ENCODE measurements around the gene SPATA31C1.

DNA sequence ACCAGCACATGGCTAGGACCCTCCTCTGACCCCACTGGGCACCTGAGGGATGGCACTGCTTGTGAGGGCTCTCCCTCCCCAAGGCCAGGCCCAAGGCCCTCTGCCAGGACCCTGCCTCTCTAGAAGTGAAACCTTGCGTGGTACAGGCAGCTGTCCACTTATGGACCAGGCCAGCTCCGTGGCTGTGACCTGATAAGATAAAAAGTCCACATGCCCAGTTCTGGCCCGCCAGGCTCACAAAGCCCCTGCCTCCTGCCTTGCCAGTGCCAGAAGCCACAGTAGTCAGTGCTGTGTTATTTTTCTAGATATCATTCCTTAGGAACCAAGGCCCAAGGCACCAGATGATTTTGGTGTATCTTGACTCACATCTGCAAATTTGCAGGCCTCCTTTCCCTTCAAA lies 49.1 kb upstream of the SPATA31C1 start:
- TF ChIP-seq EZH2phosphoT487 (IDR thresholded peaks at IDR 0.05; ENCODE audit: insufficient read depth, low read depth), result no peak
- no peak for TF ChIP-seq EZH2 (IDR thresholded peaks at IDR 0.05; ENCODE audit: insufficient read depth, poor library complexity, severe bottlenecking)
